ENCODE data around the gene KDM3A. TPM values are rescaled to one million over a fixed set of nuclear protein-coding genes. Genes with fewer than 3 reads are reported as not detected.
A peak's percentile ranks its signal among the peaks of the same experiment; 100 is the strongest.

The KDM3A gene, protein sequence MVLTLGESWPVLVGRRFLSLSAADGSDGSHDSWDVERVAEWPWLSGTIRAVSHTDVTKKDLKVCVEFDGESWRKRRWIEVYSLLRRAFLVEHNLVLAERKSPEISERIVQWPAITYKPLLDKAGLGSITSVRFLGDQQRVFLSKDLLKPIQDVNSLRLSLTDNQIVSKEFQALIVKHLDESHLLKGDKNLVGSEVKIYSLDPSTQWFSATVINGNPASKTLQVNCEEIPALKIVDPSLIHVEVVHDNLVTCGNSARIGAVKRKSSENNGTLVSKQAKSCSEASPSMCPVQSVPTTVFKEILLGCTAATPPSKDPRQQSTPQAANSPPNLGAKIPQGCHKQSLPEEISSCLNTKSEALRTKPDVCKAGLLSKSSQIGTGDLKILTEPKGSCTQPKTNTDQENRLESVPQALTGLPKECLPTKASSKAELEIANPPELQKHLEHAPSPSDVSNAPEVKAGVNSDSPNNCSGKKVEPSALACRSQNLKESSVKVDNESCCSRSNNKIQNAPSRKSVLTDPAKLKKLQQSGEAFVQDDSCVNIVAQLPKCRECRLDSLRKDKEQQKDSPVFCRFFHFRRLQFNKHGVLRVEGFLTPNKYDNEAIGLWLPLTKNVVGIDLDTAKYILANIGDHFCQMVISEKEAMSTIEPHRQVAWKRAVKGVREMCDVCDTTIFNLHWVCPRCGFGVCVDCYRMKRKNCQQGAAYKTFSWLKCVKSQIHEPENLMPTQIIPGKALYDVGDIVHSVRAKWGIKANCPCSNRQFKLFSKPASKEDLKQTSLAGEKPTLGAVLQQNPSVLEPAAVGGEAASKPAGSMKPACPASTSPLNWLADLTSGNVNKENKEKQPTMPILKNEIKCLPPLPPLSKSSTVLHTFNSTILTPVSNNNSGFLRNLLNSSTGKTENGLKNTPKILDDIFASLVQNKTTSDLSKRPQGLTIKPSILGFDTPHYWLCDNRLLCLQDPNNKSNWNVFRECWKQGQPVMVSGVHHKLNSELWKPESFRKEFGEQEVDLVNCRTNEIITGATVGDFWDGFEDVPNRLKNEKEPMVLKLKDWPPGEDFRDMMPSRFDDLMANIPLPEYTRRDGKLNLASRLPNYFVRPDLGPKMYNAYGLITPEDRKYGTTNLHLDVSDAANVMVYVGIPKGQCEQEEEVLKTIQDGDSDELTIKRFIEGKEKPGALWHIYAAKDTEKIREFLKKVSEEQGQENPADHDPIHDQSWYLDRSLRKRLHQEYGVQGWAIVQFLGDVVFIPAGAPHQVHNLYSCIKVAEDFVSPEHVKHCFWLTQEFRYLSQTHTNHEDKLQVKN (N-terminal part only)
- total RNA-seq (ENCODE audit: unreplicated experiment), result 63.9 TPM
- long read RNA-seq, partial matches to known transcripts, result 1 of 1 reads
- long read RNA-seq, other reads (novel, unspliced or antisense), result 0 of 1 reads

DNA sequence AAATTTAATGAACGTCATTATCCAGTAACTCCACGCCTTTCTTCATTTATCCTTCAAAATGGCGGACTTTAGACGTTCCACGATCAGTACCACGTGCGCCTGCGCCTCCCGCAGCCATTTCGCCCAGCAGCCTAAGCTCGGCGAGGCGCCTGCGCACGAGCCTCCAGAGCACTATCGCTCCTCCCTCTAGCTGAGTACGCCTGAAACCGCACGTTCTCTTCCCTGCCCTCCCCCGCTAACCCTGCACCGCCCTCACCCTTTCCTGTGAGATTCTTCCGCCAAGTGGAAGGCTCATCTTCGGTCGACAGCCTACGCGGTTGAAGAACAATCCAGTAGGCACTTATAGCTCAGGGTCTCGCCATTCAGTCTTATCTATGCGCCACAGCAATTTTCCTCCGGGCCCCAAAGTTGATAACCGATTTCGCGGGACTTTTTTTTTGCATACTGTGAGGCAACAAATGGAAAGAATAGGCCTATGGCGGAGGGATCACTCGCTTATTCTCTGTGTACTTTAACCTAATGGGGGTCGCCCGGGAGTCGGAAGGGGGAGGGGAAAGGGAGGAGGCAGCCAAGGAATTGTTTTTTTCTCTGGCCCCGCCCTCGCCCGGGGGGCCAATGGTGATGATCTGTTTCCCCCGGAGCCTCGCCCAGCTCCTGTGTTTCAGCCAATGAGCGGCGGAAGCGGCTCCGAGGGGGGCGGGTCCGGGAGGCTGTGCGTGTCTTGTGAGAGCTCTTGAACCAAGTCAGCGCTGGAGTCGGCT lies at the start of gene KDM3A:
KDM3A (plus strand) TSS at position 741 of the 761 bp plus-strand sequence. CDS start 677 bp downstream, outside the sequence.
- peaks cover 10% of the 10 kb centered on the region for H3K9me3 Mint-ChIP-seq (ENCODE audit: unreplicated experiment)
- peak within 1 kb of the TSS; percentile 99 for H3K4me3 Mint-ChIP-seq (ENCODE audit: unreplicated experiment)
- peak within 1 kb of the TSS; percentile 100 for H3K27ac Mint-ChIP-seq (ENCODE audit: unreplicated experiment)
- H3K36me3 Mint-ChIP-seq (ENCODE audit: low read depth, unreplicated experiment), result peaks cover 34% of the 10 kb centered on the region
- DNase-seq (ENCODE audit: low spot score), result peak; percentile 99
- no peak for TF ChIP-seq CTCF (IDR thresholded peaks at IDR 0.05; ENCODE audit: unreplicated experiment)
- peaks cover 38% of the 10 kb centered on the region for H3K4me1 Mint-ChIP-seq (ENCODE audit: unreplicated experiment)
- H3K27me3 Mint-ChIP-seq (ENCODE audit: unreplicated experiment), result peaks cover 21% of the 10 kb centered on the region

DNA sequence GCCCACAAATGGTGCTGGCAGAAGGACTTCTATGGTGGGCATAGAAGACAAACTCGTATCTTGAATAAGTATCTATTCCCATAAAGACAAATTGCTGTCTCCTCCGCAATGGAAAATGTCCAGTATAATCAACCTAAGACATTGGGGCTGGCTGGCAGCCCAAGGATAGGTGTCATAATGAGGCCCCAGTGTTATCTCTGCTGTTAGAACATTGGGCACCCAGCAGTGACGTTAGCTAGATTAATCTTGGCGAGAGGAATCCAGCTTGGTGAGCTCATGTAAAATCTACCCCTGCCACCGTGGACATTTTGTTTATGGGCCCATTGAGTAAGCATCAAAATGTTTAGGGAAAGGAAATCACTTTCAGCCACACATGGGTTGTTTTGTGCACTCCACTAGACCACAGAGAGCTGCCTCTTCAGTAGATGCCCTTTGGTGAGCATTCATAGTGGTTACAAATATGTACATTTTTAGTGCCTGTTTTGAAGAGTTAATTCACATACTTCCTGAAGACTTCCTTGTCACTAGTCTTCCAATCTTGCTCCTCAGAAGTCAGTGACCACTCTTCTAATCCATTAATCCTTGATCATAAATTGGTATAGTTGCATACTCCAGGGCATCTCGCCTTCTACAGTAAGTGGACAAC lies 48.2 kb upstream of the KDM3A start:
- Mint-ChIP-seq H3K4me1 (ENCODE audit: unreplicated experiment) (no peaks in the 10 kb centered on the region), H3K36me3 (ENCODE audit: low read depth, unreplicated experiment) (no peaks in the 10 kb centered on the region), H3K9me3 (ENCODE audit: unreplicated experiment) (no peaks in the 10 kb centered on the region), H3K27ac (ENCODE audit: unreplicated experiment) (no peak overlapping the region), H3K27me3 (ENCODE audit: unreplicated experiment) (peaks cover 2% of the 10 kb centered on the region), H3K4me3 (ENCODE audit: unreplicated experiment) (no peak overlapping the region)
- no peak for TF ChIP-seq CTCF (IDR thresholded peaks at IDR 0.05; ENCODE audit: unreplicated experiment)
- no peak for DNase-seq (ENCODE audit: low spot score)

DNA sequence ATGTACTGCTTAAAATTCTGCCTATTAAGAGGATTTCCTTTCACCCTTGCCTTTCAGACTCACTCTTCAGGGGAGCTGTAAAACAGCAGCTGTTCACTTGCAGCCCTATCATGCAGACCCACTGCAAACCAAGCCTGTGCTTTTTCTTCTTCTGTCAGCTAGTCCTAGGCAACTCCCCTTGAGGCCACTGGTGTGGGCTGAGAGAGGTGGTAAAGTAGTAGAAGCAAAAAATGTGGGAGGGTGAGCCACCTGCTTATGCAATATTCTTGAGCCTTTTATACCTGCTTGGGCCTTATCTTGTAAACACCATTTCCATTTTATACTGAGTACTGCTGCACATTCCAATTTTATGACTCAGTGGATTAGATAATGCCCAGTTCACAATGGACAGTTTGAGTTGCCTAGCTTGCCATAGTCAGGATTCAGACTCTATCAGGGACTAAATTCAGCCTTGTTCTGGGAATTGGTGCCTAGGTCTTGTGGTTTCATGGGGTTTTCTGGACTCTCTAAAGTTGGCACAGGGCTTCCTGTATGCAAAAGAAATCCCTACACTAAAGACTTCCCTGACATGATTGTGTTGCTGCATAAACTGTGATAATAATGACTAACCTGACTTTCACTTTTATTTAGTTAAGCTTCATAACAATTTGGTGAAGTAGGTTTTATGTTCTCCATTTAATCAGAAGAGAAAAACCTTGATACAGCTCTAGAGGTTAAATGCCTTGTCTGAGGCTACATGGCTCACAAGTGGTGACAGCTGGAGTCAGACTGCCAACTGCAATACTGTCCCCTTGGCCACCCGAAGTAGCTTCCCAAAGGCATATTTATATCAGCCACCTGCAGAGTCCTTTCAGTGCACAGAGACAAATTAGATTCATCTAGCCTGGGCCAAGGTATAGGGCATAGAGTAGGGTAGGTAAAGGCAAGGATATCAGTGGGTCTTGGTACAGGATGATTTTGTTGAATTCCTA lies 47.4 kb upstream of the KDM3A start:
- H3K36me3 Mint-ChIP-seq (ENCODE audit: low read depth, unreplicated experiment), result no peaks in the 10 kb centered on the region
- no peaks in the 10 kb centered on the region for H3K9me3 Mint-ChIP-seq (ENCODE audit: unreplicated experiment)
- H3K4me1 Mint-ChIP-seq (ENCODE audit: unreplicated experiment), result no peaks in the 10 kb centered on the region
- no peak overlapping the region for H3K4me3 Mint-ChIP-seq (ENCODE audit: unreplicated experiment)
- H3K27me3 Mint-ChIP-seq (ENCODE audit: unreplicated experiment), result peaks cover 2% of the 10 kb centered on the region
- no peak for TF ChIP-seq CTCF (IDR thresholded peaks at IDR 0.05; ENCODE audit: unreplicated experiment)
- no peak for DNase-seq (ENCODE audit: low spot score)
- no peak overlapping the region for H3K27ac Mint-ChIP-seq (ENCODE audit: unreplicated experiment)
